DND-41 (cell line): Measurements from ENCODE around the gene LCE7A.

Experiments
- ATAC-seq: fragments of 200-7000 bp; cut with Tn5 transposase; 3 replicates; pipeline ENCODE4 v1.9.1; 2021; ENCODE audit warnings: low read depth; ENCODE audit not compliant: insufficient read depth
- DNase-seq: peaks from one replicate; pipeline ENCODE4 v3.0.0-alpha.2; 2020
- H2AFZ ChIP-seq: 2 replicates; pipeline ENCODE4 v1.6.0; 2012; ENCODE audit warnings: low read depth, low read length
- H3K27ac ChIP-seq: 2 replicates; pipeline ENCODE4 v1.5.1; 2012; ENCODE audit warnings: low read length, inconsistent platforms
- H3K27me3 ChIP-seq: fragments of 200-600 bp; sonication (generic); 2 replicates; pipeline ENCODE4 v1.6.0; 2012; ENCODE audit warnings: low read length, mild to moderate bottlenecking, inconsistent platforms; ENCODE audit not compliant: insufficient read depth, poor library complexity
- H3K36me3 ChIP-seq: 2 replicates; pipeline ENCODE4 v1.5.1; 2012; ENCODE audit warnings: low read length, inconsistent platforms; ENCODE audit not compliant: insufficient read depth
- H3K4me1 ChIP-seq: 2 replicates; pipeline ENCODE4 v1.5.1; 2012; ENCODE audit warnings: mild to moderate bottlenecking, low read length; ENCODE audit not compliant: insufficient read depth
- H3K4me2 ChIP-seq: 2 replicates; pipeline ENCODE4 v1.6.0; 2012; ENCODE audit warnings: mild to moderate bottlenecking, moderate library complexity, low read length, inconsistent platforms; ENCODE audit not compliant: insufficient read depth
- H3K4me3 ChIP-seq, 2 experiments: fragments of 200-600 bp in 1 of 2; shearing (Covaris generic) in 1 of 2; 2 replicates each; pipeline ENCODE4 v1.5.1; 2012 to 2016; ENCODE audit warnings: inconsistent platforms in 2 of 2, low read length in 2 of 2, mild to moderate bottlenecking in 2 of 2, low read depth in 1 of 2, moderate library complexity in 1 of 2
- H3K79me2 ChIP-seq: 2 replicates; pipeline ENCODE4 v1.6.0; 2012; ENCODE audit warnings: low read length, inconsistent platforms; ENCODE audit not compliant: insufficient read depth
- H3K9ac ChIP-seq: 2 replicates; pipeline ENCODE4 v1.6.0; 2012; ENCODE audit warnings: low read depth, mild to moderate bottlenecking, inconsistent platforms, low read length, moderate library complexity
- H3K9me3 ChIP-seq: 2 replicates; pipeline ENCODE4 v1.5.1; 2012; ENCODE audit warnings: low read length, moderate library complexity, mild to moderate bottlenecking, inconsistent platforms; ENCODE audit not compliant: insufficient read depth, severe bottlenecking
- H4K20me1 ChIP-seq: 2 replicates; pipeline ENCODE4 v1.6.0; 2012; ENCODE audit warnings: low read length; ENCODE audit not compliant: insufficient read depth
- EZH2 ChIP-seq: IDR thresholded peaks from 3 replicates; pipeline ENCODE4 v1.6.1; 2012; ENCODE audit warnings: borderline replicate concordance, low read depth, mild to moderate bottlenecking, moderate library complexity, low read length, inconsistent platforms; ENCODE audit not compliant: severe bottlenecking
- TF ChIP-seq, protein P1 (sequence below): IDR thresholded peaks from 2 replicates; pipeline ENCODE4 v1.5.1; 2012; ENCODE audit warnings: borderline replicate concordance, low read length, moderate library complexity, mild to moderate bottlenecking; ENCODE audit not compliant: poor library complexity, severe bottlenecking; ENCODE audit errors: extremely low read depth

The LCE7A gene

GRCh38 chr1:152836870-152837269 lies 22.9 kb upstream of the LCE7A start:
- H3K9ac ChIP-seq = no peak overlapping the region
- no peak overlapping the region for H3K27ac ChIP-seq
- no peaks in the 10 kb centered on the region for H3K27me3 ChIP-seq
- no peak overlapping the region for H3K4me3 ChIP-seq
- H3K4me1 ChIP-seq = no peaks in the 10 kb centered on the region
- no peaks in the 10 kb centered on the region for H4K20me1 ChIP-seq
- no peaks in the 10 kb centered on the region for H3K79me2 ChIP-seq
- no peak overlapping the region for H2AFZ ChIP-seq
- no peak for TF ChIP-seq EZH2
- TF ChIP-seq, protein P1, sequence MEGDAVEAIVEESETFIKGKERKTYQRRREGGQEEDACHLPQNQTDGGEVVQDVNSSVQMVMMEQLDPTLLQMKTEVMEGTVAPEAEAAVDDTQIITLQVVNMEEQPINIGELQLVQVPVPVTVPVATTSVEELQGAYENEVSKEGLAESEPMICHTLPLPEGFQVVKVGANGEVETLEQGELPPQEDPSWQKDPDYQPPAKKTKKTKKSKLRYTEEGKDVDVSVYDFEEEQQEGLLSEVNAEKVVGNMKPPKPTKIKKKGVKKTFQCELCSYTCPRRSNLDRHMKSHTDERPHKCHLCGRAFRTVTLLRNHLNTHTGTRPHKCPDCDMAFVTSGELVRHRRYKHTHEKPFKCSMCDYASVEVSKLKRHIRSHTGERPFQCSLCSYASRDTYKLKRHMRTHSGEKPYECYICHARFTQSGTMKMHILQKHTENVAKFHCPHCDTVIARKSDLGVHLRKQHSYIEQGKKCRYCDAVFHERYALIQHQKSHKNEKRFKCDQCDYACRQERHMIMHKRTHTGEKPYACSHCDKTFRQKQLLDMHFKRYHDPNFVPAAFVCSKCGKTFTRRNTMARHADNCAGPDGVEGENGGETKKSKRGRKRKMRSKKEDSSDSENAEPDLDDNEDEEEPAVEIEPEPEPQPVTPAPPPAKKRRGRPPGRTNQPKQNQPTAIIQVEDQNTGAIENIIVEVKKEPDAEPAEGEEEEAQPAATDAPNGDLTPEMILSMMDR = no peak
- no peaks in the 10 kb centered on the region for H3K36me3 ChIP-seq
- H3K9me3 ChIP-seq = no peaks in the 10 kb centered on the region
- DNase-seq (no peak), ATAC-seq (no peak)
- H3K4me2 ChIP-seq = no peak overlapping the region

GRCh38 chr1:152842556-152842955 lies 17.2 kb upstream of the LCE7A start, which contains the start of gene LCE6A:
Gene LCE6A, plus strand, starts transcription at chr1:152842856. Its CDS starts 665 bp downstream, at chr1:152843521.
- Histone ChIP-seq H3K79me2 (no peaks in the 10 kb centered on the region), H3K9ac (no peak within 1 kb of the TSS), H3K4me3 (no peak within 1 kb of the TSS), H3K36me3 (no peaks in the 10 kb centered on the region), H3K4me2 (no peak within 1 kb of the TSS), H3K27ac (no peak within 1 kb of the TSS), H3K4me1 (no peaks in the 10 kb centered on the region), H4K20me1 (no peaks in the 10 kb centered on the region), H2AFZ (no peak within 1 kb of the TSS), H3K27me3 (peaks cover 10% of the 10 kb centered on the region), H3K9me3 (no peaks in the 10 kb centered on the region)
- no peak for DNase-seq
- no peak for ATAC-seq
- TF ChIP-seq, protein P1 = no peak
- TF ChIP-seq EZH2 = no peak

DNA sequence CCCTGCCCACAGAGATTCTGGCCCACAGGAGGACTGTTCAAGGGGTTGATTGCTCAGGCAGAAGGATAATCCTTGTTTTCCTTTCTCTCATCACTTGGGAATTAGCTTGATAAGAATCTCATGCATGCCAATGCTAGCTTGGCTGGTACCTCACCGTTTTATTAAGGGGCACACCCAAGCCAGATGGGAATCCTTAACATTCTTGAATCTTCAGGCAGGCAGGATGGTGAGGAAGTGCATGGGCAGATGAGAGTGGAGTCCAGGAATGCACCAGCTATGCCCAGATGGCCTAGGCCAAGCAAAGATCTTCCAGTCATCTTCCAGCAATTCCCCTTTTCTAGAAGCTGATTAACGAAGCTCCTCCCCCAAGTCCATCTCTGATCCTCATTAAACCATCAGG lies 4.1 kb upstream of the LCE7A start:
- no peak for ATAC-seq
- Histone ChIP-seq H3K27ac (no peak overlapping the region), H3K4me2 (no peak overlapping the region), H3K9me3 (no peaks in the 10 kb centered on the region), H3K36me3 (no peaks in the 10 kb centered on the region), H3K4me1 (no peaks in the 10 kb centered on the region), H4K20me1 (no peaks in the 10 kb centered on the region), H3K27me3 (peaks cover 12% of the 10 kb centered on the region), H2AFZ (no peak overlapping the region), H3K79me2 (no peaks in the 10 kb centered on the region), H3K4me3 (no peak overlapping the region), H3K9ac (no peak overlapping the region)
- TF ChIP-seq, protein P1 = no peak
- TF ChIP-seq EZH2 = no peak
- DNase-seq = no peak

GRCh38 chr1:152858062-152858461 lies 1.7 kb upstream of the LCE7A start:
- no peak overlapping the region for H3K4me3 ChIP-seq
- H3K9me3 ChIP-seq = no peaks in the 10 kb centered on the region
- H3K27ac ChIP-seq = no peak overlapping the region
- no peaks in the 10 kb centered on the region for H3K79me2 ChIP-seq
- no peak overlapping the region for H3K9ac ChIP-seq
- peaks cover 24% of the 10 kb centered on the region for H3K27me3 ChIP-seq
- H3K4me1 ChIP-seq = no peaks in the 10 kb centered on the region
- H2AFZ ChIP-seq = no peak overlapping the region
- TF ChIP-seq, protein P1 = no peak
- no peak for TF ChIP-seq EZH2
- DNase-seq (no peak), ATAC-seq (no peak)
- H4K20me1 ChIP-seq = no peaks in the 10 kb centered on the region
- H3K36me3 ChIP-seq = no peaks in the 10 kb centered on the region
- no peak overlapping the region for H3K4me2 ChIP-seq
